GM12801 (cell line): Measurements from ENCODE around the gene CACNA1H.

Experiments
- CTCF ChIP-seq: IDR thresholded peaks from one replicate; pipeline ENCODE4 v1.5.1; 2011; ENCODE audit warnings: control low read depth; ENCODE audit not compliant: insufficient read length; ENCODE audit errors: extremely low read depth

The CACNA1H gene

GRCh38 chr16:1181404-1182315 lies 28.8 kb downstream of the CACNA1H start:
- no peak for TF ChIP-seq CTCF

DNA sequence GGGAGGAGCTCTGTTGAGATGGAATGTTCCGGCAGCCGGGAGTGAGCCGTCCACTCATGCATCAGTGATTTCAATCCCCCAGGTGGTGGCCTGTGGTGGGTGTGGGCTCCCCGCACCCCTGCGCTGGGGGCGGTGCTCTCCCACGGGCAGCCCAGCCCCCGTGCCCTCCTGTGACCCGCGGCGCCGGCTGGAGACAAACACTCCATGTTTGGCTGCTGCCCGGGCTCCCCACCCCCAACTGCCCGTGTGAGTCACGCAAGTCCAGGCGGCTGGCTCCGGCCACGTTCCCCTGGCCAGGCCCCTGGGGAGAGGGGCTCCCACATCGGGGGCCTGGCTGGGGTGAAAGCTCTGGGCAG lies 29.4 kb downstream of the CACNA1H start:
- TF ChIP-seq CTCF: no peak

DNA sequence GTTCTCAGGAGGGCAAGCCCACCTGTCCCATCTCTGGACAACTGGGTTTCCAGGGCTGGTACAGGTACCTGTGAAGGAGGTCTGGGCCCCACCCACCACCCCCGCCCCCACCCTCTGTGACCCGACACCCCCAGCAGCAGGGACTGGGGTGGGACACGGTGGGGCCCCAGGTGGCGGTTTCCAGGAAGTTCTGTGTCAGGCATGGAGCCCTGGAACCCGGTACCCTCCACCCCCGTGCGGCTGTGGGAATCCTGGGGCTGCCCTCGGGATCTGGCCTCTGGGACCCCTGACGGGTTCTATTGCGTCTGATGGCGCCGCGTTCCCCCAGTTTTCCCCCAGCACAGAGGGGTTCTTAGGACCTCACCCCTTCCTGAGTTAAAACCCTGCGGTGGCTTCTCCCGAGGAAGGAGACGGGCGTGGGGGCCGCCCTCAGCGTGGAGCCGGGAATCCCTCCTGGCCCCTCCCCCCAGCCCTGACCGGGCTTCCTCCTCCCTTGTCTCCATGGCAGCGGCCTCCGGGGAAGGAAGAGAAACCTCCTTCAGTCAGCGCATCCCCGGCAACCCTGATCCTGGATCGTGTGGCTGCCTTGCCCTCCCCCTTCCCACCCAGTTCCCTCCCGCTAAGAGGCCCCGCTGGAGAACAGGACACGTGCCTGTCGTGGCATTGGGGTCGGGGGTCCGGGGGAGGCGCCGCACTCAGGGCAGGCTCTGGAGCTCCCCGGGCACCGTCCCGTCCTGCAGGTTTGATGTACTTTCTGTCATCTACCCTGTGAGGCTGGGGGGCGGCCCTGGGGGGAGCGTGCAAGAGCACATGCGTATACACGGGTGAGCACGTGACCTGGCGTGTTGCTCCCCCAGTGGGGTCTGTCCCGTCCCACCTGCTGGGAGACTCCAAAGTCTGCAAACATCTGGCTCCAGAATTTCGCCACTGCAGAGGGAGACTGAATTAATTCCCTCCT lies 30.3 kb downstream of the CACNA1H start:
- no peak for TF ChIP-seq CTCF

DNA sequence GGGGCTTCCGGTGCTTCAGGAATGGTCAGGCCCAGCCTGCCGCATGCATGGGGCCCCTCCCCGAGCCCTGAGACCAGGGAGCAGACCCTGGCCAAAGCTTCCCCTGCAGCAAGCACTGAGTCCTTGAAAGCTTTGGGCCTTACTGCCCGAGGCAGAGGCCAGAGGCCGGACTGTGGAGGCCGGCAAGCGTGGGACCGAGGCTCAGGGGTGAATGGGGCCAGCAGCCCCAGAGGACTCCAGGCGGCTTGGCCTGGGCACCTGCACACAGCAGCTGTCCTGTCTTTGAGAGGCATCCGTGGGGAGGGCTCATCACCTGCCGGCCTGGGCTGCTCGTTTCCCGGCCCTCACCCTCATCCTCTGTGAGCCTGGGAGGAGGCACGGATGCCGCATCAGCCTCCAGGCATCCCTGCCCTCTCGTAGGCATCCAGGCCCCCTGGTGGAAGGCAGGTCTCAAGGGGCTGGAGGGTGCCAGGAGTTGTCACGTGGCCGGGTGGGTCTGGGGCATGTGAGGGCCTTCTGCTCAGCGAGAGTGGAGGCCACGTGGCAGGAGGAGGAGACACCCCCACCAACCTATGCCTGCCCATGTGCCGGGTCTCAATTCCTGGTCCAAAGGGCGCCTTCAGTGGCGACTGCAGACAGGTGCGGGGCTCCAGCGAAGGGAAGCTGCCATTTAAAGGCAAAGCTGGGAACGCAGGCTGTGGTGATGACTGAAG lies 31.4 kb downstream of the CACNA1H start:
- no peak for TF ChIP-seq CTCF

- TF ChIP-seq CTCF: no peak
These were observed 32.1 kb downstream of the CACNA1H start for GRCh38 chr16:1184980-1185379.

- no peak for TF ChIP-seq CTCF
These were observed 35.7 kb downstream of the CACNA1H start for GRCh38 chr16:1188432-1189189.
